Right ventricle myocardium superior (tissue), 1 donor: ENCODE data around the gene TYW1B. TPM values are rescaled to one million over a fixed set of nuclear protein-coding genes. Genes with fewer than 3 reads are reported as not detected.
"Not testable (repeated sequence)": the region's sequence is repeated elsewhere in the genome, so short reads cannot be mapped to it uniquely, and the experiment has no call there.

ENCODE experiments used
- ATAC-seq: fragments of 200-7000 bp; cut with Tn5 transposase; one replicate; pipeline ENCODE4 v1.9.1; 2020; ENCODE audit warnings: mild to moderate bottlenecking; ENCODE audit not compliant: poor library complexity
- DNase-seq: peaks from one replicate; pipeline ENCODE4 v3.0.0-alpha.2; 2020
- intact Hi-C: fragments of 100-400 bp; cut with DNase I; formaldehyde crosslinking; loops from one replicate; pipeline ENCODE4 v1.11.2; 2022
- microRNA-seq: library from miRNA; unstranded; fragments of <30 nt; microRNA quantifications from one replicate; pipeline ENCODE4 v1.2.0, GENCODE V29; 2020
- total RNA-seq: library from RNA; stranded (reverse); fragmentation: NEBNext Ultra II Directional; extraction: Animal tissue kit (Norgen Biotek cat#: 25700); gene quantifications from one replicate; pipeline ENCODE4 v1.2.1, GENCODE V29; 2021
- donor health status: DM: no; HTN: yes; CAD: no; lungs with severe emphysema.

TYW1B gene
- total RNA-seq, 1 donor from 2014 or later, result 3.1 TPM

- ATAC-seq, DNase-seq, intact Hi-C loops: not testable (repeated sequence)
These were observed 277.5 kb downstream of the TYW1B start for GRCh38 chr7:72550454-72550853.

- ATAC-seq, DNase-seq, intact Hi-C loops: not testable (repeated sequence)
These were observed 281.3 kb downstream of the TYW1B start for GRCh38 chr7:72546586-72547237.

- DNase-seq, ATAC-seq, intact Hi-C loops: not testable (repeated sequence)
These were observed 283.5 kb downstream of the TYW1B start for GRCh38 chr7:72544531-72544930.

- no peak for ATAC-seq
- intact Hi-C loops, result no loop called here
- DNase-seq, result no peak
These were observed 287.1 kb downstream of the TYW1B start for GRCh38 chr7:72540923-72541322.

GRCh38 chr7:72540106-72540611 is 287.8 kb downstream of the TYW1B start:
- ATAC-seq (no peak), DNase-seq (no peak)
- intact Hi-C loops, result no loop called here

- DNase-seq, result no peak
- no peak for ATAC-seq
- intact Hi-C loops, result no loop called here
These were observed 288.3 kb downstream of the TYW1B start for GRCh38 chr7:72539702-72540101.

- intact Hi-C loops, result no loop called here
- DNase-seq (no peak), ATAC-seq (no peak)
These were observed 289.1 kb downstream of the TYW1B start for GRCh38 chr7:72538856-72539255.

- intact Hi-C loops, result no loop called here
- DNase-seq (no peak), ATAC-seq (no peak)
These were observed 289.9 kb downstream of the TYW1B start for GRCh38 chr7:72538147-72538546.

GRCh38 chr7:72536038-72536437 is 292.0 kb downstream of the TYW1B start:
- intact Hi-C loops, ATAC-seq, DNase-seq: not testable (repeated sequence)

- intact Hi-C loops, DNase-seq, ATAC-seq: not testable (repeated sequence)
These were observed 297.0 kb downstream of the TYW1B start for GRCh38 chr7:72531048-72531447.

Small RNAs within 50 kb of the gene (microRNA-seq; reads per million reads assigned to microRNA genes)
- not detected for gene MIR4650-2

Other genes starting within 250 kb of the TYW1B start
- 14.4 TPM for gene POM121, start 96.9 kb upstream of the TYW1B start, total RNA-seq
- gene TRIM74, start 141.3 kb upstream of the TYW1B start, total RNA-seq, result 0.78 TPM
- not detected for gene SPDYE8, start 201.6 kb upstream of the TYW1B start, total RNA-seq
- not detected for gene SPDYE11, start 229.7 kb upstream of the TYW1B start, total RNA-seq